ENCODE data around the gene MINDY4. TPM values are rescaled to one million over a fixed set of nuclear protein-coding genes. Genes with fewer than 3 reads are reported as not detected.

MINDY4 gene
- total RNA-seq, 2 donors from 2014 or later: 8.1 to 31.9 TPM

GRCh38 chr7:30888747-30889146, 117.5 kb downstream of the MINDY4 start:
- H3K36me3 ChIP-seq: no peaks in the 10 kb centered on the region
- H3K27me3 ChIP-seq (replicated peaks; ENCODE audit: insufficient read depth): no peaks in the 10 kb centered on the region
- H3K4me1 ChIP-seq (replicated peaks): no peaks in the 10 kb centered on the region
- no peaks in the 10 kb centered on the region for H3K9me3 ChIP-seq
- TF ChIP-seq POLR2AphosphoS5 (IDR thresholded peaks at IDR 0.05) (no peak), POLR2A (IDR thresholded peaks at IDR 0.05) (no peak), CTCF (IDR thresholded peaks at IDR 0.05) (no peak)
- no peak overlapping the region for H3K4me3 ChIP-seq
- WGBS: 62% methylated on average over 3 of the region's 3 CpGs
- DNase-seq (ENCODE audit: low spot score): no peak
- intact Hi-C loops (cut with DNase I): no loop called here
- H3K27ac ChIP-seq: no peak overlapping the region

- TF ChIP-seq CTCF (IDR thresholded peaks at IDR 0.05) (no peak), POLR2AphosphoS5 (IDR thresholded peaks at IDR 0.05) (no peak), POLR2A (IDR thresholded peaks at IDR 0.05) (no peak)
- WGBS: 97% methylated on average over 7 of the region's 7 CpGs
- Histone ChIP-seq H3K36me3 (no peaks in the 10 kb centered on the region), H3K27ac (no peak overlapping the region), H3K27me3 (replicated peaks; ENCODE audit: insufficient read depth) (no peaks in the 10 kb centered on the region), H3K4me3 (no peak overlapping the region), H3K9me3 (no peaks in the 10 kb centered on the region), H3K4me1 (replicated peaks) (no peaks in the 10 kb centered on the region)
- no peak for DNase-seq (ENCODE audit: low spot score)
- intact Hi-C loops (cut with DNase I): no loop called here
Observed at GRCh38 chr7:30890226-30890625, 119.0 kb downstream of the MINDY4 start.

GRCh38 chr7:30893357-30893756, 122.1 kb downstream of the MINDY4 start:
- intact Hi-C loops (cut with DNase I): no loop called here
- H3K4me3 ChIP-seq: no peak overlapping the region
- 56% methylated on average over 6 of the region's 6 CpGs for WGBS
- no peaks in the 10 kb centered on the region for H3K36me3 ChIP-seq
- TF ChIP-seq CTCF (IDR thresholded peaks at IDR 0.05): no peak
- H3K4me1 ChIP-seq (replicated peaks): no peaks in the 10 kb centered on the region
- DNase-seq (ENCODE audit: low spot score): no peak
- no peaks in the 10 kb centered on the region for H3K9me3 ChIP-seq
- H3K27me3 ChIP-seq (replicated peaks; ENCODE audit: insufficient read depth): no peaks in the 10 kb centered on the region
- H3K27ac ChIP-seq: no peak overlapping the region

- Histone ChIP-seq H3K36me3 (no peaks in the 10 kb centered on the region), H3K9me3 (no peaks in the 10 kb centered on the region), H3K27ac (no peak overlapping the region), H3K4me3 (no peak overlapping the region), H3K27me3 (replicated peaks; ENCODE audit: insufficient read depth) (no peaks in the 10 kb centered on the region), H3K4me1 (replicated peaks) (no peaks in the 10 kb centered on the region)
- no peak for DNase-seq (ENCODE audit: low spot score)
- 50% methylated on average over 1 of the region's 1 CpG for WGBS
- TF ChIP-seq CTCF (IDR thresholded peaks at IDR 0.05): no peak
- no peak for TF ChIP-seq POLR2AphosphoS5 (IDR thresholded peaks at IDR 0.05)
- no peak for TF ChIP-seq POLR2A (IDR thresholded peaks at IDR 0.05)
- intact Hi-C loops (cut with DNase I): no loop called here
Observed at GRCh38 chr7:30894009-30894408, 122.8 kb downstream of the MINDY4 start.

GRCh38 chr7:30894866-30895605, 123.8 kb downstream of the MINDY4 start:
- Histone ChIP-seq H3K4me3 (no peak overlapping the region), H3K27ac (no peak overlapping the region), H3K9me3 (no peaks in the 10 kb centered on the region), H3K4me1 (replicated peaks) (no peaks in the 10 kb centered on the region), H3K27me3 (replicated peaks; ENCODE audit: insufficient read depth) (no peaks in the 10 kb centered on the region), H3K36me3 (no peaks in the 10 kb centered on the region)
- 92% methylated on average over 14 of the region's 14 CpGs for WGBS
- TF ChIP-seq POLR2AphosphoS5 (IDR thresholded peaks at IDR 0.05) (no peak), POLR2A (IDR thresholded peaks at IDR 0.05) (no peak), CTCF (IDR thresholded peaks at IDR 0.05) (no peak)
- intact Hi-C loops (cut with DNase I): no loop called here
- DNase-seq (ENCODE audit: low spot score): no peak
